GM18867 (cell line): ENCODE data around the gene CCBE1.
"Not testable (repeated sequence)": the region's sequence is repeated elsewhere in the genome, so short reads cannot be mapped to it uniquely, and the experiment has no call there.

ENCODE experiments used
- ATAC-seq: cut with Tn5 transposase; IDR thresholded peaks from one replicate; pipeline ENCODE4 v1.9.1; 2021; ENCODE audit warnings: mild to moderate bottlenecking, moderate library complexity; ENCODE audit not compliant: unreplicated experiment

Gene CCBE1

DNA sequence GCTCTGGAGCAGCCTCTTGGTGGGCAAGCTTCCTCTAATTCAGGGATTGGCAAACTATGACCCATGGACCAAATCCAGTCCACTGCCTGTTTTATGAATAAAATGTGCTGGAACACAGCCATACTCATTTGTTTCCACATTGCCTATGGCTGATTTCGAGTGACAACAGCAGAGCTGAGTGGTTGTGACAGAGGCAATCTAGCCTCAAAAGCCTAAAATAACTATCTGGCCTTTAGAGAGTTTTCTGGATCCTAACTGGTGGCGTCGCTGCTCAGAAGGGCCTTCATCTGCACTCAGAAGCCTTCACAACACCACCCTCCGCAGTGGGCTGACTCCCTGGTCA is 147.1 kb downstream of the CCBE1 start:
- no peak for ATAC-seq

DNA sequence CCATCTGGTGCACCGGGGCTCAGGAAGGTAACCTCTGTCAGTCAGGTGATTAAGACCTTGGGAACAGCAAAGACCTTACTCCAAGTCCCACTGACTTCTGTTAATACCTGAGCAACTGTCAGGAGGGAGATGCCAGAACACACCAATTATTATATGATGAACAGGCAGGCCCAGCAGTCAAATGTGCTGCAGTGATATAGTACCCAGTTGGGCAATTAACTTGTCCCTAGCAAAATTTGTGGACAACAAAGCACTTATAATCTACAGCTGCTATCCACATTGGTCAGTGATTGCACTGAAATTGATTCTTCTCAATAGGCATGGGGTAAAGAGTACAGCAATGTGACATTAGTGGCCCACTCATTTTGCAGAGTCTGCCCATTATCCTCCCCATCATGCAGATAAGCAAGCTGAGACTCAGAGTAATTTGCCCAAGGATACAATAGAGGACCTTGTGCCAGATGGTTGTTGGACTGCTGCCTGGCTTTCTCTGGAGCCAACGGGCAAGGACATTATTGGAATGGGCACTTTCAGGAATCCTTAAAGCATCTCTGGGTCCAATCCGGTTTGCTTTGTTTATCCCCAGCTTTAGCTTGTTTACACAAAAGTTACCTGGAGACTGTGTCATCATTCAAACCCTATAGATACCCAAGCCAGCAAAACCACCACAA is 147.6 kb downstream of the CCBE1 start:
- ATAC-seq = no peak

DNA sequence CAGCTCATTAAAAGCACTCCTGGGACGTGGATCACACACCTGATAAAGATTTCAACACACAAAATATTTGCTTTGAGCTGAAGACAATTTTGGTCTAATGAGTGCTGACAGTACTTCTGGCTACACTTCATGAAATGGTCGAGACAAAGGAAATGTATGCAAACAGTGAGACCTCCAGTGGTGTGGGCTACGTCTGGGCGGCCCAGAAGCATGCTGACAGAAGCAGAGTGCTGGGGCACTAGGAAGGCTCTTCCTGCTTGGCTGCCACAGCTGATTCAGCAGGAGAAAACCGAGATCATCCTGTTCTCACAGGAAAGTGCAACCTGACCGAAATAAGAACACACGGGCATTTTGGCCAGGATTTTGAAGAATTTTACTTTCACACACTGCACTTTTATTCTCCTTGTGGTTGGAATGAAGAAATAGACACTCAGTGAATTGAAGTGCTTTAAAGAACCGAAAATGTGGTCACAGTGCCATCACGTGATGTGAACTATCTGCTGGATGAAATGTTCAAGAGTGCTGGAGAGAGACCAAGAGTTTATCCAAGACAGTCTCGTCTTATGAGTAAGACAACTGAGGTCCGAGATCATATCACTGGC is 149.5 kb downstream of the CCBE1 start:
- no peak for ATAC-seq

DNA sequence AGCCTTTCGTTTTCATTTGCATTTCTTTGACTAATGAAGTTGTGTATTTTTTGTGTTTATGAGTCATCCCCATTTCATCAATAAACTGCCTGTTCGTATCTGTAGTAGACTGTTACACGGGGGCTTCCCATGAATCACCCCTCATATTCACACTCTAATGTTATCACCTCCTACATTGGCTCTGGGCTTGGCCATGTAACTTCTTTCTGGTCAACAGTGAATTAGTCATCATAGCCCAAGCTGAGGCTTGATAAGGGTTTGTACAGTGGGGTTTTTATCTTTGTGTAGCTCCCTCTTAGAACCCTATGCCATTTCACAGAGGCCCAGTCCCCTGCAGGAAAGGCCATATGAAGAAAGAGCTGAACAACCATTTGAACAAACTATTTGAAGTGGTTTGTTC is 151.0 kb downstream of the CCBE1 start:
- no peak for ATAC-seq

DNA sequence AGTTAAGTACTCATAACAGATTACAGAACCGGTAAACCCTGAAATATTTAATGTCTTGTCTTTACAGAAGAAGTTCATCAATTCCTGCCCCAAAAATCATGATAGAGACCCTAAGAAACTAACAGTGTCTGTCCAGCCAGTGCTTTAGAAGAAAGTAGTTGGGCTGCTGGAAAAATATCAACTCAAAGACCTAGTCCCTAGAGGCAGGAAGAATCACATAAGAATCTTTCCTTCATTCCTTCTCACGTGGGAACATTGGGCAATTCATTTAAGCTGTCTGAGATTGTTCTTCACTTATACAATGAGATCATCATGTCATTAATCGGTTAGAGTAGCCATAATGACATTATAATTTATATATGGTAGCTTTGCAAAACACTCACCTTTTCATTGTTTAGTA is 156.4 kb downstream of the CCBE1 start:
- ATAC-seq = no peak

DNA sequence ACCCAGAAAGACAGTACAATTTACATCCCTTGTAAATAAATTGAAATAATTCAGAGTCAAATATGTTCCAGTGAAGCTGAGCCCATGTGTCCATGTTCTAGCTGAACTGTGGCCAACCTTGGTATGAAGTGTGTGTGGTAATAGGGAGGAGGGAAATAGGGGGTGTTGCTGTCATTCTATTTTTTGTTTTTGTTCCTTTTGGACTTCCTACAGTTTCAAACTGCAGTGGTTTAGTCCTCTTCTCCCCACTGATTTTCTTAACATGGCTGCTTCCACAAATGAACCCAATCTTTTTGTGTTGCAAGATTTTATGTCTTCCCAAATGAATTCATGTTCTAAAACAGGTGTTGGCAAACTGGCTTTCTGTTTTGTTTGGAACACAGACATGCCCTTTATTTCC is 156.9 kb downstream of the CCBE1 start:
- ATAC-seq = no peak

DNA sequence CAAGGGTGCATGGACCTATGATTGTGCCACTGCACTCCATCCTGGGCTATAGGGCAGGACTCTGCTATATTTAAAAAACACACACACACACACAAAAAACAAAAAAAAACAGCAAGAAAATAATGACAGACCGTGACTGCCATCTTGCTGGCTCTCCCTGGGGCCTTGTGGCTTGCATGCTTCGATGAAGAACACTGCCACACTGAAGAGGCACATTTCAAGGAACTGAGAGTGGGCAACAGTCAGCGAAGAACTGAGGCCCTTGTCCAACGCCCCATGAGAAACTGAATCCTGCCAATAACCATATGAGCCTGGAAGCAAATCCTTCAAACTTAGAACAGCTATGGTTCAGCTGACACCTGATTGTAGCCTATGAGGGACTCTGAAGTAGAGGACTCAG is 158.1 kb downstream of the CCBE1 start:
- no peak for ATAC-seq

DNA sequence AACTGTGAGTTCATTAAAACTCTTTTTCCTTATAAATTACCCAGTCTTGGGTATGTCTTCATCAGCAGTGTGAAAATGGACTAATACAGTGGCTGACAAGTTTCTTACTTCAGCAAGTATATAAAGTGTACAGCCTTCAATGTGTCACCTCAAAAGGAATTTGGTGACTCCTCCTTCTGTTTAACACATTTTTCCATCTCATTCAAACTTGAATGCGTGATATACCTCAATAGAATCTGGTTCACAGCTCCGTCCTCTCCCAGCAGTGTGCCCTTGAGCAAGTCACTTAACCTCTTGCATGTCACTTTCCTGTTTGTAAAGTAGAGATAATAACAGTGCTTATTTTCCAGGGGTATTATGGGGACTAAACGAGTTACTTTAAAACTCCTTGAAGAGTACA is 159.6 kb downstream of the CCBE1 start:
- ATAC-seq = no peak

DNA sequence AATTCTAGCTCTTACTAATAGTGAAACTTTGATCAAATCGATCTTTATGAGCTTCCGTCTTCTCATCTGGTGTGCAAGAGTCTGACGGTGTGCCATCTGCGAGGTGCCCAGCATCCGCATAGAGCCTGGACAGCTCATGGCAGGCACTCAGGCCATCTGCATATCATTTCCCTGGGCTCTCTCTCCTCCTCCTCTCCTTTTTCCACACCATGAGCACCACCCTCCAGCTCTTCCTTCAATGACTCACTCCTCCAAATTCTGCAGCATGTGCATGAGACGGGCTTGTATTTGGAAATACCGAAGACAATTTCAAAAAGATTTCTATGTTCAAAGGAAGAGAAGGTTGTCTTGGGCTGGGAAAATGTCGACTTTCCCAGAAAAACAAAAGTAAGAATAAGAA is 161.1 kb downstream of the CCBE1 start:
- ATAC-seq = no peak

DNA sequence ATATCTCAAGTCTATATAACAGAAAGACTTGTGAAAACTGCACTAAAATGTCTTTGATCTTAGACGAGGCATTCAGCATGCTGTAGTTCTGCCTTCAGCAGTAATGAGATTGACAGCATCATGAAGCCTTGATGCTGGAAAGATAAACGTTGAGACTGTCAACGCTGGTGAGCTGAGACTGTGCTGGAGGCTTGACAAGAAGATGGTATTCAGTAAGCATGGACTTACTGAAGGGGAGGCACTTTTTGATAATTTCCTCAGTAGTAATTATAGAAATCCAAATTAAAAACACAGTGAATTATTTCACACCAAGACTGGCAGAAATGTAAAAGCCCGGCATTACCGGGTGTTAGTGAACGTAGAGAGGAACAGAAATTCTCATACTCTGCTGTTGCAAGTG is 162.2 kb downstream of the CCBE1 start:
- no peak for ATAC-seq

DNA sequence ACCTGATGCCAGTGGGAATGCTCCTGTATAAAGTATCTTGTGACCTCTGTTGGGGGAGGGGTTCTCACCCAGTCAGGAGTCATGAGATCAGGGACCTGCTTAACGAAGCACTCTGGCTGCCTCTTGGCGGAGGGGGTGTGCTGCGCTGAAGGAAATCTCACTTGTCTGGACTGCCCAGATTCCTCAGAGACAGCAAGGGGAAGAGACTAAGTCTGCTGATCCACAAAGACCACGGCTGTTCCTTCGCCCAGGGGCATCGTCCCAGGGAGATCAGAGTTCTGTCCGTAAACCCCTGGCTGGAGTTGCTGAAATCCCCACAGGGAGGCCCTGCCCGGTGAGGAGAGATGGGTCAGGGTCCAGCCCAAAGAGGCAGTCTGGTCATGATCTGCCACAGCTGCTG is 168.4 kb downstream of the CCBE1 start:
- ATAC-seq = no peak

DNA sequence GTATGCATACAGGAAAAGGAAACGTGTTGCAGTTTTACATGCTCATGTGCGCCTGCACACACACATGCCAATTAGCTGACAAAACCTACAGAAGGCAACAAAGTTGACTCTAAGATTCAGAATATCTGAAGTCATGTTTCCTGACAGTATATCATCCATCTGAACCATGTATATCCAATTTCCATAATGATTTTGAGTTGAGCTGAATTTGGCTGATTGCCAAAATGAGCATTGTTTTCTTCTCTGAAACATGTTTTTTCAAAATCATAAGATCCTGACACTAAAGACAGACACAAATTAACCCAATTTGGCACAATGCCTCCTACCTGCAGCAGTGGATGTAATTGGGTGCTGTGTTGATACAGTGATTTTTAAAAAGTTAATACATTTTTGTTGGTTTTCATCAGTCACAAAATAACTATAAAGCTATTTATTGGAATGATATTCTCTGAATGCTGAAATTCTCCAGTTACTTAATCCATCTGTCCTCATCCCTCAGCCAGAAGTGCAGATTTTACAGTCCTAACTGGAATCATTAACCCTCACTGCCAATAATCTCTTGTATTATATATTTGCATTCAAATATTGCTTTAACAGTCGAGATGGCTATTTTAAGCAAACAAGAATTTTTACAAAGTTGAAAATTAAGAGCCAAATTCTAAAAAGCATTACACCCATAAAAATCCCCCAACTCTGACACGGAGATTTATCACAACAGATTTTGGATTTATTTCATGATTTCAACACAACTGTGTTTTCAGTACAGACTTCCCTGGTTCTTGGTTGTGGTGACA is 176.5 kb downstream of the CCBE1 start:
- no peak for ATAC-seq

DNA sequence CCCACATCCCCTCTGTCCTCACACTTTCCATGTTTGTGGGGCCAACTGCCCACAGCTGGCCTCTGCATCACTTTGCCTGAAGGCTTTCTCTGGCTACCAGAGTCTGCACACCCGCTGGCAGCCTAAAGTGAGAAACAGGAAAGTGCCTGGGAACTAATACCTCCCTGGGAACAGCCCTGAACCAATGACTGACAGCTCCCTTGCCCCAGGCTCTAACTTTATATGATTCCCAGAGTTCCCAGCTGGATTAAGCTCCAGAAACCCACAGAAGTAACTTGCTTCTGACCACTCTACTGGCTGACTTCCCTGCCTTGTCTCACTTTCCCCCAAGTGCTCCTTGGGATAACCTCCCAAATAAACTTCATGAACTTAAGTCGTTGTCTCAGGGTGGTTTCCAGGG is 178.5 kb downstream of the CCBE1 start:
- ATAC-seq = no peak

DNA sequence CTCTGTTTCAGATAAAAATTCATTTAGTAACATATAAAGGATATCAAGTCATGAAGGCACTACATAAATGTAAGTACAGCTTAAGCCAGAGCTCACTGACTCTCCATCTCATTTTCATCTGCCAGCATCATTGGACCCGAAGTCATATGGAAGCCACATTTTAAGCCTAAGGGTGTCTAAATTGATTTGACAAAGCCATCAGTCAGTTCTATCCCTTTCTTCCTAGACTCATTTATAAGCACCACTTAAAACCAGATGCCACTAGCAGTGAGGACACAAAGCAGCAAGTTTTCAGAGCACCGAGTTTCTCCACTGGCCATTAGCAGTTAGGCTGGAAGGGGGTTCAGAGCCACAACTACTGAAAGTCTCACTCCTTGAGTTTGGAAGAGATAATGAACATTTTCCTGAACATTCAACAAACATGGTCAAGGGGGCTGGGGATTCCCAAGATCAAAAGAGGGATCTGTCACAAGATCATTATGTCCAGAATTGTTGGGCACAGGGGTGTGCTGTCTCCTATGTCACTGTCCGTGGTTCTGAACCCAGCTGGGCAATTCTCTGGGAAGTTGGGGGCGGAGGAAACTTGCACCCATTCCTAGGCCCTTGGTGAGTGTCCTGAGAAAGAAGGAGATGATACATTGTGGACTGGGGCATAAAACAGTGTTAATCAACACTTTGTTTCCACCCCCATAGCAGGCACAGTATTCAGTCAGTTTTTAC is 179.6 kb downstream of the CCBE1 start:
- ATAC-seq = no peak

DNA sequence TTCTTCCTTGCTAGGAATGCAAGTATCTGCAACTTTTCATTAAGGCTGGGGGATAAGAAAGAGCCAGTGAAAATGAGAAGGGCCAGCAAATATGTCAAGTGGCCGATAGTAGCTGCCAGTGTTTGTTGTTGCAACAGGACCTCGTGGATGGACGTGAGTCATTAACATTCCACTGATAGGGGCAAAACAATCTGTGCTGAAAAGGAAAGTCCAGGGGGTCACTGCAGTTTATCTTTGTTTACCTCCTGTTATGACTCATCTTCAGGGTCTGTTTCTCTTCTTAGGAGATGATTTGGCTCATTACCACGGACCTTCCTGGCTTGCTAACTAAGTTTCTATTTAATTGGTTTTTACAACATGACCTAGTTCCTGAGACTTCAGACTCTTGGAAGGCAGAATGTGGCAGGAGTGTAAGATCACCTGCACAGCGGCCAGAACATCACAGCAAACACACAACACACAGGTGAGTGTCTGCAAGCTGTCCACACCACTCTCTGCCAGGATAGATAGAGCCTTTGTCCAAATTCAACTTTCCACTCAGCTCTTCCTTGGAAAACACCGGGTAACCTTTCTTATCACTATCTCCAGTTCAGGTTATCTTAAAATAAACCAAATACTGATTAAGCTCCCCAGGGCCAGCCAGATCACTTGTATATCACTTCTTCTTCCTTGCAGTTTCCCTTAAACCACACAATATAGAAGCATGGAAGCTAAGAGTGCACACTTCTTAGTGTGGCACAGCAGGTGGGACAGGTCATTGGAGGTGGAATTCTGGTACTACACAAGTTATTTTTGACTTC is 180.7 kb downstream of the CCBE1 start:
- no peak for ATAC-seq

DNA sequence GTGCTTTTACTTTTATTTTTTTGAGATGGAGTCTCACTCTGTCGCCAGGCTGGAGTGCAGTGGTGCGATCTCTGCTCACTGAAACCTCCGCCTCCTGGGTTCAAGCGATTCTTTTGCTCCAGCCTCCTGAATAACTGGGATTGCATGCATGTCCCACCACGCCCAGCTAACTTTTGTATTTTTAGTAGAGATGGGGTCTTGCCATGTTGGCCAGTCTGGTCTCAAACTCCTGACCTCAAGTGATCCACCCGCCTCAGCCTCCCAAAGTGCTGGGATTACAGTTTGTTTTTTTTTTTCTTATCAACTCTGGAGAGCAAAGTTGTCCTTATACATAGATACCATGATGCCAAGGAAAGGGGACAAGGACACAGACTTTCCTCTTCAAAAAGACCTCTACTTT is 181.3 kb downstream of the CCBE1 start:
- not testable (repeated sequence) for ATAC-seq

DNA sequence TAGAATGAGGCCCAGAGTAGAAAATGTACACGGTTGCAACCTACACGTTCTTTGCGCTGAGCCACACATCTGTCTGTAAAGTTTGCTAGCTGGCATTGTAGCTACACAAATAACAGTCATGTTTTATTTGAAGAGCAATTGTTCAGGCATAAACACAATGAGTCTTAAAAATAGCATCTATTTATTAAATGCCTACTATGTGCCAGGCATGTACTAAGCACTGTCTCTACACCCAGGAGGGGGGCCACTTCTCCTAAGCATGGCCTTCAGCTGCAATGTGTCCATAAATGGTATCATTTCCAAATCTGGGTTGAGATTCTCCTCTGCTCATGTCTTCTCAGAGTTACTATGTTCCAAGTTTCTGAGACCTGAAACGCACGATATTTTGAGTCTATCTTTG is 182.1 kb downstream of the CCBE1 start:
- ATAC-seq = no peak

DNA sequence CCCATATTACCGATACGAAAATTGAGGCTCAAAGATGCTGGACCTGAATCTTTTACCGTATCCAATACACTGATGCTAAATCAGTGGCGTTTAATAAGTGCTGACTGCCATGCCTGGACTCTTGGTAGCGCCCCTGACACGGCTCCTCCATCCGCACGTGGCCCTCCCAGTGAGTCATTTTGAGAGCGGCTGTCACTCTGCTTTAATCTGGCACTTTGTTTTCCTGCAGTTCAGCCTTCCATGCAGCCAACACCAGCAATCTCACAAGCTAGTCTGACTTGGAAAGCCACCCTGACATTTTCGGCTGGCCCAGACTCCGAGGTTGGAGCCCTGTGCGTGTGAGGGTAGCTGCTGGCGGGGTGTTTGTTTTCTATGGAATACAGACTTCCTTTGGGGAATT is 183.0 kb downstream of the CCBE1 start:
- no peak for ATAC-seq

DNA sequence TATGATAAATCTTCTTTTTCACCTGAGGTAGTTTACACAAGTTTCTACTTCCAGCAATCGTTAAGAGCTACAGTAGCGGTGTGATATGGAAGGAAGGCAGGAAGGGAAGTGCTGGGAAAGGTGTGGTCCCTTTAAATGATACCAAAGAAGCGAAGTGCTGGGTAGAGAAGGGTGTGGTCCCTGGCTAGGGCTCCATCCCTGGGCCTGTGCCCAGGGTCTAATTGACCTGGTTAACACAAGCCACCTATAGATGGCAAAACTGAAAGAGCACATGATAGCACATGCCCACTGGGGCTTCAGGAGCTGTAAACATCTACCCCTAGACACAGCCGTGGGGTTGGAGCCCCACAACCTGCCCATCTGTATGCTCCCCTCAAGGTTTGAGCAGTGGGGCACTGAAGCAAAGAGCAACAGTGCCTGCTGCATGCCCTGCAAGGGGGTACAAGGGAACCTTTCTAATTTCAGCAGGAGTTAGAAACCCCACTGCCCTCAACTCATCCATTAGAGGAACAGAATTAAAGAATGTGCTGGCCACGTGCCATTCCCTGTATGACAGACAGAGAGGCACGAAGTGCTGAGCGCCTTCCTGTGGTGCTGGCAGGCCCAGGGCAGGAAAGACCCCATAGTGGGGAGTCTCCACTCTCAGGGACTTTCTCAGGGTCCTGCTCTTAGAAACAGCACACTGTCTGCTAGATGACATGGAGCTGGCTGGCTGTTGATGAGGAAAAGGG is 185.0 kb downstream of the CCBE1 start:
- no peak for ATAC-seq
